K562 (cell line): ENCODE data around the gene ST6GALNAC3. TPM values are rescaled to one million over a fixed set of nuclear protein-coding genes. Genes with fewer than 3 reads are reported as not detected.

ENCODE experiments used
- ATAC-seq: fragments of 200-7000 bp; cut with Tn5 transposase; 3 replicates; pipeline ENCODE4 v1.9.1; 2020; ENCODE audit warnings: moderate library complexity
- BruUV-seq: library from RNA; stranded (reverse); fragments of 400-500 nt; replicated peaks from 2 replicates; lab custom pipeline; 2021; lab: Mats Ljungman, UMichigan
- CTCF ChIA-PET: fragments of 300-600 bp; formaldehyde crosslinking; extraction: SDS; loops from one replicate; lab custom pipeline; 2021; ENCODE audit warnings: low intra/inter-chr PET ratio; lab: Yijun Ruan, JAX
- POLR2A ChIA-PET: fragments of 300-600, 350-650 bp; sonication (Branson Sonifier 250); formaldehyde crosslinking; extraction: SDS; loops from one replicate; lab custom pipeline; 2021; ENCODE audit warnings: antibody characterized with exemption, inconsistent platforms; lab: Yijun Ruan, JAX
- DNase-seq, 4 experiments: peaks; one replicate each; pipeline versions ENCODE4 v3.0.0 to v3.0.0-alpha.2; 2011 to 2018; ENCODE audit warnings: low spot score in 3 of 4, mixed read lengths in 3 of 4; ENCODE audit errors: extremely low read depth in 1 of 4
- FAIRE-seq: peaks from 2 replicates; lab custom pipeline; 2011; peaks lifted over from hg19 to GRCh38; lab: Jason Lieb, UNC
- H2AFZ ChIP-seq: 2 replicates; pipeline ENCODE4 v1.6.0; 2011; ENCODE audit warnings: low read depth, low read length, control low read depth, inconsistent platforms
- H3K27ac ChIP-seq: fragments of 200-600 bp; 3 replicates; pipeline ENCODE4 v1.8.0; 2011; ENCODE audit warnings: low read depth, mild to moderate bottlenecking, control low read depth, inconsistent platforms, low read length, moderate library complexity, mixed read lengths; ENCODE audit errors: extremely low read depth
- H3K27me3 ChIP-seq, 2 experiments: fragments of 300-600 bp in 1 of 2; 2 replicates in 1 of 2; 3 replicates in 1 of 2; pipeline versions ENCODE4 v1.6.0 to v1.8.0; 2011; ENCODE audit warnings: inconsistent platforms in 2 of 2, low read length in 2 of 2, mild to moderate bottlenecking in 1 of 2, mixed read lengths in 1 of 2, moderate library complexity in 1 of 2; ENCODE audit not compliant: control insufficient read depth in 2 of 2, insufficient read depth in 2 of 2
- H3K36me3 ChIP-seq: fragments of 300-600 bp; 3 replicates; pipeline ENCODE4 v1.8.0; 2011; ENCODE audit warnings: mild to moderate bottlenecking, low read length, inconsistent platforms; ENCODE audit not compliant: control insufficient read depth, insufficient read depth
- H3K4me1 ChIP-seq, 2 experiments: fragments of 200-600 bp in 1 of 2; replicated peaks in 1 of 2; 2 replicates in 1 of 2; 3 replicates in 1 of 2; pipeline versions ENCODE4 v1.5.1 to v1.8.0; 2011; ENCODE audit warnings: inconsistent platforms in 2 of 2, low read length in 2 of 2, mild to moderate bottlenecking in 1 of 2, mixed read lengths in 1 of 2, moderate library complexity in 1 of 2; ENCODE audit not compliant: control insufficient read depth in 2 of 2, insufficient read depth in 2 of 2
- H3K4me2 ChIP-seq: 2 replicates; pipeline ENCODE4 v1.6.1; 2011; ENCODE audit warnings: low read length, control low read depth, inconsistent platforms, mixed read lengths; ENCODE audit not compliant: insufficient read depth
- H3K4me3 ChIP-seq: fragments of 200-600 bp; sonication (generic), shearing (Covaris generic); 2 replicates; pipeline ENCODE4 v1.5.1; 2016; ENCODE audit warnings: control low read depth, inconsistent platforms
- H3K79me2 ChIP-seq: fragments of 200-600 bp; 3 replicates; pipeline ENCODE4 v1.8.0; 2011; ENCODE audit warnings: low read length, inconsistent platforms; ENCODE audit not compliant: control insufficient read depth, insufficient read depth
- H3K9ac ChIP-seq, 2 experiments: 2 replicates each; pipeline versions ENCODE4 v1.6.0 to v1.6.1; 2011; ENCODE audit warnings: low read depth in 2 of 2, low read length in 2 of 2, control low read depth in 1 of 2, inconsistent platforms in 1 of 2, mild to moderate bottlenecking in 1 of 2, mixed read lengths in 1 of 2; ENCODE audit not compliant: insufficient read depth in 1 of 2
- H3K9me1 ChIP-seq: one replicate; pipeline ENCODE4 v1.6.0; 2011; ENCODE audit warnings: inconsistent platforms, mild to moderate bottlenecking, low read length, moderate library complexity; ENCODE audit not compliant: control insufficient read depth, insufficient read depth
- H3K9me3 ChIP-seq: replicated peaks from 2 replicates; pipeline ENCODE4 v1.5.1; 2011; ENCODE audit warnings: low read depth, low read length, inconsistent platforms; ENCODE audit not compliant: control insufficient read depth, insufficient read depth
- H4K20me1 ChIP-seq: replicated peaks from 2 replicates; pipeline ENCODE4 v1.6.1; 2011; ENCODE audit warnings: low read length, inconsistent platforms, mixed read lengths; ENCODE audit not compliant: control insufficient read depth, insufficient read depth
- ATF3 ChIP-seq, 2 experiments: fragments of 450-650 bp in 1 of 2; sonication (generic) in 1 of 2; formaldehyde crosslinking in 1 of 2; IDR thresholded peaks in 1 of 2; conservative IDR thresholded peaks in 1 of 2; 2 replicates each; pipeline versions ENCODE4 v1.6.1 to v1.8.1; 2016 to 2023; ENCODE audit warnings: mild to moderate bottlenecking in 2 of 2, moderate library complexity in 2 of 2, inconsistent platforms in 1 of 2, missing genetic modification reagents in 1 of 2
- CEBPG ChIP-seq, 3 experiments: fragments of 200-800 bp in 1 of 3; sonication (Bioruptor generic) in 1 of 3; sonication (generic) in 1 of 3; formaldehyde crosslinking in 1 of 3; IDR thresholded peaks in 2 of 3; conservative IDR thresholded peaks in 1 of 3; 2 replicates each; pipeline versions ENCODE4 v1.6.1 to v1.8.0; 2016 to 2022; ENCODE audit warnings: missing compliant biosample characterization in 2 of 3, missing genetic modification characterization in 2 of 3, mild to moderate bottlenecking in 1 of 3, missing genetic modification reagents in 1 of 3
- SMARCE1 ChIP-seq: fragments of 450-650 bp; IDR thresholded peaks from 2 replicates; pipeline ENCODE4 v1.7.1; 2016; ENCODE audit warnings: mild to moderate bottlenecking
- ZFP36 ChIP-seq: fragments of 150-350 bp; IDR thresholded peaks from 2 replicates; pipeline ENCODE4 v1.6.1; 2018; ENCODE audit warnings: low read length, low read depth; ENCODE audit not compliant: partially characterized antibody
- WGBS: fragments of 100-300 bp; shearing (Covaris generic); methylation state at CpG from one replicate; pipeline ENCODE4 v1.1.6; 2016; ENCODE audit warnings: low coverage, mixed read lengths; ENCODE audit not compliant: insufficient coverage; ENCODE audit errors: missing lambda C conversion rate; 5-methylcytosine and 5-hydroxymethylcytosine counted together
- in situ Hi-C: fragments of 300-500 bp; cut with MboI; formaldehyde crosslinking; loops from 4 replicates; pipeline ENCODE4 v1.15.0; 2018; ENCODE audit warnings: inconsistent platforms, mixed read lengths
- intact Hi-C: fragments of 100-400 bp; cut with micrococcal nuclease; formaldehyde crosslinking; loops from 2 replicates; pipeline ENCODE4 v1.14.2; 2022
- polyA plus RNA-seq, 8 experiments: library from polyadenylated mRNA; depleted of rRNA in 4 of 8; stranded (reverse) in 5 of 8; unstranded in 3 of 8; fragments of >200 nt; fragmentation: Nextera tagmentation in 2 of 8; fragmentation: Illumina TruSeq in 1 of 8; extraction: Ambion mirVana in 2 of 8; extraction: Trizol in 1 of 8; gene quantifications; 2 replicates each; pipeline versions ENCODE4 v1.2.1 to v1.2.3, GENCODE V29; 2011 to 2014; ENCODE audit warnings: inconsistent platforms in 1 of 8, missing spikeins in 1 of 8
- total RNA-seq, 7 experiments: library from RNA; depleted of rRNA in 6 of 7; stranded (reverse); fragments of >200 nt in 6 of 7; fragmentation: Illumina TruSeq in 2 of 7; extraction: Trizol in 2 of 7; gene quantifications; 2 replicates each; pipeline versions ENCODE4 v1.2.1 to v1.2.3, GENCODE V29; 2011 to 2021; ENCODE audit warnings: low replicate concordance in 1 of 7

The ST6GALNAC3 gene
- total and polyA plus RNA-seq, 9 of the 15 experiments (the other 6 are each of a cell fraction or from before 2014, with no cell fraction given) = 0.04 to 0.29 (median 0.18) TPM; not detected in 6

- no peak for FAIRE-seq
- no peak overlapping the region for H2AFZ ChIP-seq
- no peaks in the 10 kb centered on the region for H3K9me1 ChIP-seq
- DNase-seq = no peak
- TF ChIP-seq ZFP36 (no peak), ATF3 (IDR thresholded peaks at IDR 0.05) (peak; percentile 33; the same call in 1 of the 2 replicates), ATF3 (CRISPR knock-in tag; conservative IDR thresholded peaks at IDR 0.05) (no peak), CEBPG (CRISPR knock-in tag; IDR thresholded peaks at IDR 0.05) (no peak), CEBPG (tag; conservative IDR thresholded peaks at IDR 0.05 in 1 of 2, IDR thresholded peaks at IDR 0.05 in 1 of 2) (peak; percentile 70 to 74), SMARCE1 (peak; percentile 22; the same call in 1 of the 2 replicates)
- TF ChIP-seq, all 486 proteins: peak for 3
- Histone ChIP-seq H3K79me2 (no peaks in the 10 kb centered on the region), H3K4me3 (no peak overlapping the region), H3K4me2 (no peak overlapping the region), H3K27ac (no peak overlapping the region), H3K9me3 (no peaks in the 10 kb centered on the region), H3K4me1 (peaks cover 3 to 9% of the 10 kb centered on the region in 2 experiments; a peak in 3 of 5 replicates), H3K36me3 (no peaks in the 10 kb centered on the region), H3K27me3 (no peaks in the 10 kb centered on the region; a peak in 1 of 5 replicates), H4K20me1 (no peaks in the 10 kb centered on the region), H3K9ac (no peak overlapping the region)
- intact Hi-C loops (no loop called here), in situ Hi-C loops (no loop called here)
- ChIA-PET CTCF (no interaction called here), POLR2A (no interaction called here)
- no TSS peak for BruUV-seq
- 1% methylated on average over 5 of the region's 5 CpGs for WGBS
- no peak for ATAC-seq
Measured at GRCh38 chr1:76075877-76076276, 1.3 kb downstream of the ST6GALNAC3 start.
